Uterine smooth muscle cell (primary cell): Measurements from ENCODE around the gene PRAMEF6. TPM values are rescaled to one million over a fixed set of nuclear protein-coding genes. Genes with fewer than 3 reads are reported as not detected.

ENCODE experiments used
- total RNA-seq: library from RNA; depleted of rRNA; stranded (reverse); fragments of >200 nt; gene quantifications from 2 replicates; pipeline ENCODE4 v1.2.3, GENCODE V29; 2014

The PRAMEF6 gene
- not detected in 2 replicates for total RNA-seq

GRCh38 chr1:12947480-12947879 lies at the start of gene PRAMEF6:
Gene PRAMEF6, minus strand, starts transcription at chr1:12947580. Its CDS starts 5,062 bp downstream, at chr1:12942518.

GRCh38 chr1:12916310-12916709 lies 31.1 kb downstream of the PRAMEF6 start, which contains the start of gene PRAMEF7:
Gene PRAMEF7, plus strand, starts transcription at chr1:12916610. Its CDS starts 1,083 bp downstream, at chr1:12917693.

GRCh38 chr1:12898170-12898569 lies 49.2 kb downstream of the PRAMEF6 start, which contains the start of gene PRAMEF10:
Gene PRAMEF10, minus strand, starts transcription at chr1:12898270. Its CDS starts 2,423 bp downstream, at chr1:12895847.

Other genes starting within 250 kb of the PRAMEF6 start
- gene AADACL3, start 231.5 kb downstream of the PRAMEF6 start, total RNA-seq = not detected in 2 replicates
- 0.12 TPM in 1 of 2 replicates, not detected in the other for gene CFAP107, start 201.4 kb downstream of the PRAMEF6 start, total RNA-seq
- gene PRAMEF12, start 173.8 kb downstream of the PRAMEF6 start, total RNA-seq = not detected in 2 replicates
- not detected in 2 replicates for gene PRAMEF1, start 156.2 kb downstream of the PRAMEF6 start, total RNA-seq
- not detected in 2 replicates for gene PRAMEF11, start 116.2 kb downstream of the PRAMEF6 start, total RNA-seq
- not detected in 2 replicates for gene HNRNPCL1, start 98.9 kb downstream of the PRAMEF6 start, total RNA-seq
- gene PRAMEF2, start 90.5 kb downstream of the PRAMEF6 start, total RNA-seq = not detected in 2 replicates
- gene PRAMEF4, start 61.4 kb downstream of the PRAMEF6 start, total RNA-seq = not detected in 2 replicates
- gene PRAMEF10, start 49.3 kb downstream of the PRAMEF6 start, total RNA-seq = not detected in 2 replicates
- gene PRAMEF7, start 31.0 kb downstream of the PRAMEF6 start, total RNA-seq = not detected in 2 replicates
- not detected in 2 replicates for gene PRAMEF27, start 109.0 kb upstream of the PRAMEF6 start, total RNA-seq
- gene HNRNPCL3, start 113.2 kb upstream of the PRAMEF6 start, total RNA-seq = not detected in 2 replicates
- gene PRAMEF25, start 123.2 kb upstream of the PRAMEF6 start, total RNA-seq = not detected in 2 replicates
- gene HNRNPCL2, start 169.3 kb upstream of the PRAMEF6 start, total RNA-seq = not detected in 2 replicates
- gene PRAMEF26, start 208.4 kb upstream of the PRAMEF6 start, total RNA-seq = not detected in 2 replicates
- gene HNRNPCL4, start 218.1 kb upstream of the PRAMEF6 start, total RNA-seq = not detected in 2 replicates
- gene PRAMEF9, start 224.3 kb upstream of the PRAMEF6 start, total RNA-seq = not detected in 2 replicates